Endodermal cell (in vitro differentiated cells): ENCODE results near the gene SLC25A24. TPM values are rescaled to one million over a fixed set of nuclear protein-coding genes. Genes with fewer than 3 reads are reported as not detected.

Source experiments
- DNase-seq: peaks from one replicate; pipeline ENCODE4 v3.0.0-alpha.2; 2017
- H3K27ac ChIP-seq: 2 replicates; pipeline ENCODE4 v1.5.1; 2013; ENCODE audit warnings: mild to moderate bottlenecking, low read depth, low read length, moderate library complexity
- H3K27me3 ChIP-seq: 2 replicates; pipeline ENCODE4 v1.6.1; 2013; ENCODE audit warnings: mild to moderate bottlenecking, low read length, moderate library complexity; ENCODE audit not compliant: insufficient read depth, control insufficient read depth, poor library complexity, severe bottlenecking
- H3K36me3 ChIP-seq: 2 replicates; pipeline ENCODE4 v1.7.0; 2013; ENCODE audit warnings: mild to moderate bottlenecking, low read length, moderate library complexity; ENCODE audit not compliant: control insufficient read depth, insufficient read depth
- H3K4me1 ChIP-seq: one replicate; pipeline ENCODE4 v1.7.0; 2013; ENCODE audit warnings: low read length; ENCODE audit not compliant: control insufficient read depth, insufficient read depth
- H3K4me3 ChIP-seq: 2 replicates; pipeline ENCODE4 v1.5.1; 2013; ENCODE audit warnings: mild to moderate bottlenecking, low read length, moderate library complexity
- H3K9ac ChIP-seq: 2 replicates; pipeline ENCODE4 v1.6.1; 2013; ENCODE audit warnings: mild to moderate bottlenecking, low read length, moderate library complexity; ENCODE audit not compliant: poor library complexity, severe bottlenecking; ENCODE audit errors: extremely low read depth
- H3K9me3 ChIP-seq: 2 replicates; pipeline ENCODE4 v1.6.1; 2013; ENCODE audit warnings: mild to moderate bottlenecking, low read length, moderate library complexity; ENCODE audit not compliant: control insufficient read depth
- H3K27ac Mint-ChIP-seq: 2 replicates; pipeline ENCODE4 v1.8.0; 2020; ENCODE audit warnings: mixed read lengths
- H3K27me3 Mint-ChIP-seq: 2 replicates; pipeline ENCODE4 v1.8.0; 2021; ENCODE audit warnings: mild to moderate bottlenecking, mixed read lengths; ENCODE audit not compliant: insufficient read depth
- H3K36me3 Mint-ChIP-seq: 2 replicates; pipeline ENCODE4 v1.8.0; 2020; ENCODE audit warnings: low read depth, mixed read lengths
- H3K4me1 Mint-ChIP-seq: 2 replicates; pipeline ENCODE4 v1.8.0; 2020; ENCODE audit warnings: mixed read lengths
- H3K4me3 Mint-ChIP-seq: 2 replicates; pipeline ENCODE4 v1.8.0; 2020; ENCODE audit warnings: mild to moderate bottlenecking, moderate library complexity, mixed read lengths
- H3K9me3 Mint-ChIP-seq: 2 replicates; pipeline ENCODE4 v1.8.0; 2020; ENCODE audit warnings: mild to moderate bottlenecking, mixed read lengths
- WGBS, 2 experiments: methylation state at CpG; one replicate each; pipeline versions ENCODE4 v1.1.5 to v1.1.7; 2013; ENCODE audit warnings: missing lambda C conversion rate in 2 of 2, mixed read lengths in 1 of 2; ENCODE audit not compliant: insufficient coverage in 1 of 2, insufficient read length in 1 of 2; 5-methylcytosine and 5-hydroxymethylcytosine counted together
- total RNA-seq, 2 donors: library from RNA; stranded (reverse); fragmentation: NEBNext Ultra II Directional in 1 of 2; extraction: Animal tissue kit (Norgen Biotek cat#: 25700) in 1 of 2; gene quantifications; 2 replicates in 1 of 2; 3 replicates in 1 of 2; pipeline ENCODE4 v1.2.1, GENCODE V29; 2021
- TF ChIP-seq, protein P1 (sequence below): fragments of 200-600 bp; sonication (generic); conservative IDR thresholded peaks from 2 replicates; pipeline ENCODE4 v1.5.0; 2021; ENCODE audit warnings: antibody characterized with exemption, mild to moderate bottlenecking

The SLC25A24 gene
- total RNA-seq, 2 donors from 2014 or later = 42.4 to 61.4 TPM

- H3K27me3 ChIP-seq = no peaks in the 10 kb centered on the region
- Mint-ChIP-seq H3K36me3 (no peaks in the 10 kb centered on the region), H3K27ac (no peak overlapping the region), H3K9me3 (no peaks in the 10 kb centered on the region), H3K27me3 (peaks cover 13% of the 10 kb centered on the region), H3K4me3 (no peak overlapping the region), H3K4me1 (no peaks in the 10 kb centered on the region)
- no peak overlapping the region for H3K4me3 ChIP-seq
- TF ChIP-seq, protein P1, sequence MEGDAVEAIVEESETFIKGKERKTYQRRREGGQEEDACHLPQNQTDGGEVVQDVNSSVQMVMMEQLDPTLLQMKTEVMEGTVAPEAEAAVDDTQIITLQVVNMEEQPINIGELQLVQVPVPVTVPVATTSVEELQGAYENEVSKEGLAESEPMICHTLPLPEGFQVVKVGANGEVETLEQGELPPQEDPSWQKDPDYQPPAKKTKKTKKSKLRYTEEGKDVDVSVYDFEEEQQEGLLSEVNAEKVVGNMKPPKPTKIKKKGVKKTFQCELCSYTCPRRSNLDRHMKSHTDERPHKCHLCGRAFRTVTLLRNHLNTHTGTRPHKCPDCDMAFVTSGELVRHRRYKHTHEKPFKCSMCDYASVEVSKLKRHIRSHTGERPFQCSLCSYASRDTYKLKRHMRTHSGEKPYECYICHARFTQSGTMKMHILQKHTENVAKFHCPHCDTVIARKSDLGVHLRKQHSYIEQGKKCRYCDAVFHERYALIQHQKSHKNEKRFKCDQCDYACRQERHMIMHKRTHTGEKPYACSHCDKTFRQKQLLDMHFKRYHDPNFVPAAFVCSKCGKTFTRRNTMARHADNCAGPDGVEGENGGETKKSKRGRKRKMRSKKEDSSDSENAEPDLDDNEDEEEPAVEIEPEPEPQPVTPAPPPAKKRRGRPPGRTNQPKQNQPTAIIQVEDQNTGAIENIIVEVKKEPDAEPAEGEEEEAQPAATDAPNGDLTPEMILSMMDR = no peak
- H3K36me3 ChIP-seq = no peaks in the 10 kb centered on the region
- 94% methylated on average over 6 of the region's 6 CpGs; no CpG with 5 or more reads in 1 of the 2 experiments for WGBS, 2 experiments
- H3K9me3 ChIP-seq = no peaks in the 10 kb centered on the region
- no peak overlapping the region for H3K27ac ChIP-seq
- H3K9ac ChIP-seq = no peak overlapping the region
- no peak for DNase-seq
- H3K4me1 ChIP-seq = no peaks in the 10 kb centered on the region
These were observed 90.7 kb downstream of the SLC25A24 start for GRCh38 chr1:108109295-108109973.

GRCh38 chr1:108108119-108108518, 92.0 kb downstream of the SLC25A24 start:
- no peak overlapping the region for H3K4me3 Mint-ChIP-seq
- H3K27me3 Mint-ChIP-seq = peaks cover 13% of the 10 kb centered on the region

DNA sequence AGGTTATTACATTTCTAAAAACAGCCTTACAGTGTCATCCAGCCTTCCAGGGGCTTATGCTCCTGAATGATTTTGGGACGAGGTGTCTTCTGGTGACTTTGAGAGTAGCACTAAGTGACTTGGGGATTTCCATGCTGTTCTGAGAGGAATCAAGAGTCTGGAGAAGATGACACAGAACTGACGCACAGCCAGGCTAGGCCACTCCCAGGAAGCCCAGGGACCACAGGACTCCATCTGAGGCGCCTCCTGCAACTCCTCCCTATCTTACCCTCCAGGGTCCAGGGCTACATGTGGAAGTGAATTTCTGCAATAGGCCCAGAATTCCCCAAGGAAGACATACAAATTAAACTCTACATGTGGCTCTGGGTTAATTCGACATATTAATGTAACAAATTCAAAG, 92.5 kb downstream of the SLC25A24 start:
- H3K9me3 Mint-ChIP-seq = no peaks in the 10 kb centered on the region
- peaks cover 13% of the 10 kb centered on the region for H3K27me3 Mint-ChIP-seq
- TF ChIP-seq, protein P1 = no peak
- H3K4me3 ChIP-seq = no peak overlapping the region
- H3K27ac Mint-ChIP-seq = no peak overlapping the region
- DNase-seq = no peak
- H3K4me1 ChIP-seq = no peaks in the 10 kb centered on the region
- 70% methylated on average over 4 of the region's 4 CpGs; no CpG with 5 or more reads in 1 of the 2 experiments for WGBS, 2 experiments
- H3K36me3 ChIP-seq = no peaks in the 10 kb centered on the region
- H3K27ac ChIP-seq = no peak overlapping the region
- no peaks in the 10 kb centered on the region for H3K36me3 Mint-ChIP-seq
- no peak overlapping the region for H3K9ac ChIP-seq
- no peaks in the 10 kb centered on the region for H3K9me3 ChIP-seq
- no peak overlapping the region for H3K4me3 Mint-ChIP-seq
- H3K4me1 Mint-ChIP-seq = no peaks in the 10 kb centered on the region
- no peaks in the 10 kb centered on the region for H3K27me3 ChIP-seq

More at GRCh38 chr1:108108119-108108518, 92.0 kb downstream of the SLC25A24 start:
- Histone ChIP-seq H3K4me3 (no peak overlapping the region), H3K27me3 (no peaks in the 10 kb centered on the region), H3K9ac (no peak overlapping the region), H3K27ac (no peak overlapping the region), H3K36me3 (no peaks in the 10 kb centered on the region), H3K4me1 (no peaks in the 10 kb centered on the region), H3K9me3 (no peaks in the 10 kb centered on the region)
- TF ChIP-seq, protein P1 = no peak
- no peaks in the 10 kb centered on the region for H3K36me3 Mint-ChIP-seq
- no peaks in the 10 kb centered on the region for H3K9me3 Mint-ChIP-seq
- DNase-seq = no peak
- no peaks in the 10 kb centered on the region for H3K4me1 Mint-ChIP-seq
- no peak overlapping the region for H3K27ac Mint-ChIP-seq
